NCI-H2081 treated with DMSO at 0.1 percent for 48 hours (cell line): ENCODE results near the gene MAN2A2.

Source experiments
- DNase-seq: peaks from one replicate; lab custom pipeline; 2025; lab: John Stamatoyannopoulos, UW

The MAN2A2 gene

GRCh38 chr15:90902840-90903732, at the start of gene MAN2A2:
Gene MAN2A2 (plus strand): TSS chr15:90903302. CDS start chr15:90904208, 906 bp downstream.
- no peak for DNase-seq

- DNase-seq, result no peak
Measured at GRCh38 chr15:90855139-90855538, 48.0 kb upstream of the MAN2A2 start.

GRCh38 chr15:90857337-90857736, 45.8 kb upstream of the MAN2A2 start:
- no peak for DNase-seq

GRCh38 chr15:90857883-90858443, 45.1 kb upstream of the MAN2A2 start:
- no peak for DNase-seq

- no peak for DNase-seq
Measured at GRCh38 chr15:90859234-90860131, 43.6 kb upstream of the MAN2A2 start.

GRCh38 chr15:90860450-90860849, 42.7 kb upstream of the MAN2A2 start:
- no peak for DNase-seq

- peak; percentile 70 for DNase-seq
Measured at GRCh38 chr15:90860942-90861675, 42.0 kb upstream of the MAN2A2 start.

GRCh38 chr15:90862487-90862886, 40.6 kb upstream of the MAN2A2 start:
- DNase-seq, result no peak

GRCh38 chr15:90862964-90863778, 39.9 kb upstream of the MAN2A2 start:
- DNase-seq, result no peak

- no peak for DNase-seq
Measured at GRCh38 chr15:90863987-90864386, 39.1 kb upstream of the MAN2A2 start.

- DNase-seq, result no peak
Measured at GRCh38 chr15:90864507-90864906, 38.6 kb upstream of the MAN2A2 start.

- no peak for DNase-seq
Measured at GRCh38 chr15:90865702-90866101, 37.4 kb upstream of the MAN2A2 start.

GRCh38 chr15:90866161-90866715, 36.9 kb upstream of the MAN2A2 start:
- no peak for DNase-seq

- DNase-seq, result no peak
Measured at GRCh38 chr15:90866800-90867199, 36.3 kb upstream of the MAN2A2 start.

GRCh38 chr15:90868261-90868689, 34.8 kb upstream of the MAN2A2 start, which contains the start of gene FURIN:
Gene FURIN (plus strand): TSS chr15:90868588. CDS start chr15:90875741, 7,153 bp downstream.
- DNase-seq, result no peak

GRCh38 chr15:90869140-90869541, 34.0 kb upstream of the MAN2A2 start:
- no peak for DNase-seq

GRCh38 chr15:90869601-90870353, 33.3 kb upstream of the MAN2A2 start:
- DNase-seq, result no peak

GRCh38 chr15:90870354-90871138, 32.6 kb upstream of the MAN2A2 start:
- DNase-seq, result no peak
